ENCODE data around the gene NET1.

GRCh38 chr10:5373307-5373706 lies 39.0 kb upstream of the NET1 start:
- no peak for TF ChIP-seq EZH2 (IDR thresholded peaks at IDR 0.05; ENCODE audit: insufficient read depth, poor library complexity, severe bottlenecking)
- no peak for TF ChIP-seq EZH2phosphoT487 (IDR thresholded peaks at IDR 0.05; ENCODE audit: insufficient read depth, low read depth)

Measured in GM23248 (cell line).